Lung (tissue), 16 donors: ENCODE results near the gene WASF2. TPM values are rescaled to one million over a fixed set of nuclear protein-coding genes. Genes with fewer than 3 reads are reported as not detected.
"Not testable (repeated sequence)": the region's sequence is repeated elsewhere in the genome, so short reads cannot be mapped to it uniquely, and the experiment has no call there.

Source experiments
- ATAC-seq: fragments of 200-7000 bp; cut with Tn5 transposase; one replicate; pipeline ENCODE4 v1.9.1; 2020; ENCODE audit warnings: moderate number of reproducible peaks; ENCODE audit not compliant: insufficient read depth, low FRiP score
- DNase-seq, 3 donors: peaks; one replicate each; pipeline ENCODE4 v3.0.0-alpha.2; 2013 to 2017
- H3K27ac ChIP-seq, 2 donors: one replicate each; pipeline ENCODE4 v1.5.1; 2013; ENCODE audit warnings: mild to moderate bottlenecking in 2 of 2, moderate library complexity in 2 of 2, control low read depth in 1 of 2, inconsistent platforms in 1 of 2, low read depth in 1 of 2, low read length in 1 of 2
- H3K27me3 ChIP-seq, 3 donors: one replicate each; pipeline ENCODE4 v1.5.1; 2013; ENCODE audit warnings: low read length in 2 of 3; ENCODE audit not compliant: control insufficient read depth in 3 of 3, insufficient read depth in 3 of 3
- H3K36me3 ChIP-seq, 4 donors: one replicate each; pipeline ENCODE4 v1.5.1; 2013; ENCODE audit warnings: low read length in 4 of 4, mild to moderate bottlenecking in 1 of 4, moderate library complexity in 1 of 4; ENCODE audit not compliant: control insufficient read depth in 4 of 4, insufficient read depth in 4 of 4
- H3K4me1 ChIP-seq, 5 donors: one replicate each; pipeline ENCODE4 v1.5.1; 2013; ENCODE audit warnings: low read length in 5 of 5, mild to moderate bottlenecking in 2 of 5, moderate library complexity in 1 of 5; ENCODE audit not compliant: control insufficient read depth in 5 of 5, insufficient read depth in 5 of 5
- H3K4me3 ChIP-seq: one replicate; pipeline ENCODE4 v1.5.1; 2013; ENCODE audit warnings: mild to moderate bottlenecking, control low read depth, moderate library complexity
- H3K9ac ChIP-seq, 2 donors: one replicate each; pipeline ENCODE4 v1.5.1; 2013; ENCODE audit warnings: low read length in 2 of 2, control low read depth in 1 of 2; ENCODE audit not compliant: insufficient read depth in 1 of 2
- H3K9me3 ChIP-seq, 4 donors: one replicate each; pipeline ENCODE4 v1.5.1; 2013; ENCODE audit warnings: low read length in 3 of 4, mild to moderate bottlenecking in 1 of 4, moderate library complexity in 1 of 4; ENCODE audit not compliant: control insufficient read depth in 4 of 4, insufficient read depth in 3 of 4
- CTCF ChIP-seq: IDR thresholded peaks from 2 replicates; pipeline ENCODE4 v1.5.1; 2012; ENCODE audit warnings: mild to moderate bottlenecking; ENCODE audit errors: control extremely low read depth, extremely low read depth
- WGBS, 2 donors: extraction: QIAGEN DNeasy Blood & Tissue Kit; methylation state at CpG; one replicate each; pipeline ENCODE4 v1.1.7; 2013; 5-methylcytosine and 5-hydroxymethylcytosine counted together
- long read RNA-seq, 5 donors: transcript quantifications; one replicate each; lab custom pipeline, GENCODE V29; 2026
- polyA plus RNA-seq, 2 donors: library from polyadenylated mRNA; stranded (reverse); fragments of 200-250 nt; gene quantifications; one replicate each; pipeline ENCODE4 v1.2.1, GENCODE V29; 2013
- total RNA-seq, 2 donors: library from RNA; depleted of rRNA in 1 of 2; stranded (reverse); fragments of >200 nt in 1 of 2; gene quantifications; one replicate each; pipeline ENCODE4 v1.2.1, GENCODE V29; 2014 to 2021
- donor health status: control.
- donor health status: control.
- donor health status: Bipolar disorder and iron deficiency.
- donor health status: healthy.
- donor health status: DM: yes; HTN: yes; CAD: no.

Gene WASF2
- 100 to 1,000 TPM in 1 of 2 donors, 10 to 100 TPM in 1; 47.9 to 136 TPM for total RNA-seq
- polyA plus RNA-seq: 10 to 100 TPM; 27.3 to 51.0 TPM
- long read RNA-seq, donor 1, full-length matches to known transcripts: 19 of 118 reads
- long read RNA-seq, donor 1, partial matches to known transcripts: 99 of 118 reads
- long read RNA-seq, donor 1, other reads (novel, unspliced or antisense): 0 of 118 reads
- long read RNA-seq, donor 2, full-length matches to known transcripts: 3 of 41 reads
- long read RNA-seq, donor 2, partial matches to known transcripts: 38 of 41 reads
- long read RNA-seq, donor 2, other reads (novel, unspliced or antisense): 0 of 41 reads
- long read RNA-seq, donor 3, full-length matches to known transcripts: 6 of 47 reads
- long read RNA-seq, donor 3, partial matches to known transcripts: 41 of 47 reads
- long read RNA-seq, donor 3, other reads (novel, unspliced or antisense): 0 of 47 reads
- long read RNA-seq, donor 4, full-length matches to known transcripts: 3 of 47 reads
- long read RNA-seq, donor 4, partial matches to known transcripts: 44 of 47 reads
- long read RNA-seq, donor 4, other reads (novel, unspliced or antisense): 0 of 47 reads
- long read RNA-seq, donor 5, full-length matches to known transcripts: 13 of 136 reads
- long read RNA-seq, donor 5, partial matches to known transcripts: 123 of 136 reads
- long read RNA-seq, donor 5, other reads (novel, unspliced or antisense): 0 of 136 reads

GRCh38 chr1:27489973-27490741, at the start of gene WASF2:
WASF2 (minus strand) TSS chr1:27490167; CDS start chr1:27428890, 61,277 bp downstream.
- peak; percentile 99 for DNase-seq
- WGBS, 2 donors: 0 to 1% methylated on average over 39 to 50 of the region's 50 CpGs
- no peak for TF ChIP-seq CTCF

GRCh38 chr1:27538793-27539192, 48.8 kb upstream of the WASF2 start:
- Histone ChIP-seq H3K4me3 (no peak overlapping the region), H3K9ac (no peak overlapping the region), H3K9me3 (no peaks in the 10 kb centered on the region), H3K27me3 (no peaks in the 10 kb centered on the region), H3K36me3 (peaks cover 0 to 16% (median 12%) of the 10 kb centered on the region in 4 donors), H3K27ac (peak overlapping the region in 1 of 2 donors; percentile 78), H3K4me1 (peaks cover 9 to 29% (median 21%) of the 10 kb centered on the region in 5 donors)
- 72 to 76% methylated on average over 3 of the region's 3 CpGs for WGBS, 2 donors
- TF ChIP-seq CTCF: no peak
- no peak for ATAC-seq
- DNase-seq: no peak

More at GRCh38 chr1:27489973-27490741, at the start of gene WASF2:
- peak within 1 kb of the TSS; percentile 99 to 100 for H3K27ac ChIP-seq
- H3K36me3 ChIP-seq: peaks cover 0 to 6% (median 0%) of the 10 kb centered on the region in 4 donors
- H3K9ac ChIP-seq: peak within 1 kb of the TSS; percentile 88 to 99
- peak; percentile 95 for ATAC-seq
- no peaks in the 10 kb centered on the region for H3K27me3 ChIP-seq
- peaks cover 0 to 17% (median 9%) of the 10 kb centered on the region in 5 donors for H3K4me1 ChIP-seq
- peak within 1 kb of the TSS; percentile 97 for H3K4me3 ChIP-seq
- H3K9me3 ChIP-seq: no peaks in the 10 kb centered on the region

- WGBS, 2 donors: 93 to 99% methylated on average over 4 of the region's 4 CpGs
- peaks cover 2 to 16% (median 12%) of the 10 kb centered on the region in 4 donors for H3K36me3 ChIP-seq
- not testable (repeated sequence) for ATAC-seq, DNase-seq, H3K4me3 ChIP-seq, H3K9ac ChIP-seq, H3K9me3 ChIP-seq, H3K27me3 ChIP-seq
- H3K27ac ChIP-seq: peak overlapping the region in 1 of 2 donors; percentile 78
- peaks cover 8 to 29% (median 19%) of the 10 kb centered on the region in 5 donors for H3K4me1 ChIP-seq
These were observed 48.3 kb upstream of the WASF2 start for GRCh38 chr1:27538305-27538676.
